GM12864 (cell line): Measurements from ENCODE around the gene CELSR2.
A peak's percentile ranks its signal among the peaks of the same experiment; 100 is the strongest.

Experiments
- DNase-seq: peaks from one replicate; pipeline ENCODE4 v3.0.0-alpha.2; 2011; ENCODE audit warnings: low read depth
- H3K4me3 ChIP-seq: 2 replicates; pipeline ENCODE4 v1.5.1; 2011; ENCODE audit warnings: mild to moderate bottlenecking, low read depth, low read length, control low read depth
- TF ChIP-seq, protein P1 (sequence below): IDR thresholded peaks from 2 replicates; pipeline ENCODE4 v1.5.1; 2011; ENCODE audit warnings: low read depth, mild to moderate bottlenecking, moderate library complexity, low read length, control low read depth, inconsistent platforms; ENCODE audit errors: missing control alignments

CELSR2 gene

DNA sequence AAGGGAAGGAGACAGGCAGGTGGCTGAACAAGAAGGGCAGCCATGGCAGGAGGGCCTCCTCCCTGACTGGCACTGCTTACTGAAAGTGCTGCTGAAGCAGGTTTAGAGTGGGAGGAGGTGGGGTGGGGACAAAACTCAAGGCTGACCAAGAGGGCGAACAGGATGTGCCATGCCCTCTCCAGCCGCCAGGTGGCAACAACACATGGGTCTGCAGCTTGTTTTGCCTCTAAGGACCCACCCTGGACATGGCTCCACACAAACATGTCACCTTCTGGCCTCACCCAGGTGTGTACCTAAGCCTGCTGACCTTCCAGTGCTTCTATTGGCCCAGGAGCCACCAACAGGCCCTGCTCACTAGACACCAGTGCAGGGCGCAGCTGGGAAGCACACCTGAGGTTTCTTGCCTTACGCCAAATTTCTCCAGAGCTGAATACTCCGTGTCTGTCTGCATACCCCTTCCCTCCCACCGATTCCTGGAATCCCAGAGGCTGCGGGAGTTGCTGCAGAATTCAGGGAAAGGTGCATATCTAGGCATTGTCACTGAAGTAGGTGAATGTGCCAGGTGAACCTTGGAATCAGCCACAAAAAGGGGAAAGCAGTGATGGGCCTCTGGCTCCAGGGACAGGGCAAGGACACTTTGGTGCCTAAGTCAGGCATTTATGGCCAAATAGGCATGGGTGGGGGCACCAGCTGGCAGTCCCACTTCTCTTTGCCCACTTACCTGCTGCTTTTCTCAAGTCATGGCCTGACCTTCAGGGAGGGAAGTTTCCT, 28.3 kb downstream of the CELSR2 start:
- no peak overlapping the region for H3K4me3 ChIP-seq
- TF ChIP-seq, protein P1, sequence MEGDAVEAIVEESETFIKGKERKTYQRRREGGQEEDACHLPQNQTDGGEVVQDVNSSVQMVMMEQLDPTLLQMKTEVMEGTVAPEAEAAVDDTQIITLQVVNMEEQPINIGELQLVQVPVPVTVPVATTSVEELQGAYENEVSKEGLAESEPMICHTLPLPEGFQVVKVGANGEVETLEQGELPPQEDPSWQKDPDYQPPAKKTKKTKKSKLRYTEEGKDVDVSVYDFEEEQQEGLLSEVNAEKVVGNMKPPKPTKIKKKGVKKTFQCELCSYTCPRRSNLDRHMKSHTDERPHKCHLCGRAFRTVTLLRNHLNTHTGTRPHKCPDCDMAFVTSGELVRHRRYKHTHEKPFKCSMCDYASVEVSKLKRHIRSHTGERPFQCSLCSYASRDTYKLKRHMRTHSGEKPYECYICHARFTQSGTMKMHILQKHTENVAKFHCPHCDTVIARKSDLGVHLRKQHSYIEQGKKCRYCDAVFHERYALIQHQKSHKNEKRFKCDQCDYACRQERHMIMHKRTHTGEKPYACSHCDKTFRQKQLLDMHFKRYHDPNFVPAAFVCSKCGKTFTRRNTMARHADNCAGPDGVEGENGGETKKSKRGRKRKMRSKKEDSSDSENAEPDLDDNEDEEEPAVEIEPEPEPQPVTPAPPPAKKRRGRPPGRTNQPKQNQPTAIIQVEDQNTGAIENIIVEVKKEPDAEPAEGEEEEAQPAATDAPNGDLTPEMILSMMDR: peak; percentile 99
- peak; percentile 46 for DNase-seq

DNA sequence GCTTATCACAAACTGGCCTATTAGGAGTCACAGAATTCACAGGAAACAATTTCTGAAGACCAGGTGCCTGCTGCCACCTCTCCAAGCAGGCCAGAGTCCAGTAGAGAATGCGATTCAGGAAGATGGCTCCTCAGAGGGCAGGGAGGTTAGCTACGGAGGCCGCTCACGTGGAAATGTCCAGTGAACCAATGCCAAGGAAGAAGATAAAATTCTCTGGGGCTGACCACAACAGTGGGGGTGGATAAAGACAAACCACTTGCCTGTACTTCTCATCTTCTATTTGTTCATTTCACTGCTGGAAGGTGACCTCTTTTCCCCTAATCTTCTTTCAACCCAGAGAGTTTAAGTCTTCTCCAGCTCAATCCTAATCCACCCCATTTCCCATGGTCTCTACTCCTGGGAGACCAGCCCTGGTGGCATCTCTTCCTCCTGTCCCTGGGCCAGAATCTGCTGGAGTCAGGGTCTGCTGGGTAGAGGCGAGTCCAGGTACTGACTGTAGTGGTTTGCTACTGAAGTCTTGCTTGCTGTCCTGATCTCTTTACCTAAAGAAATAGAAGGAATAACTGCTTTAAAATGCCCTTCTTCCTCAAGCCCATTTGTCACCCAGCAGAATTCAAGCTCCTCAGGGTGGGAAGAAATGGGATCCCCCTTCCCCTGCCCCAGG, 30.4 kb downstream of the CELSR2 start:
- no peak overlapping the region for H3K4me3 ChIP-seq
- TF ChIP-seq, protein P1: no peak
- no peak for DNase-seq

DNA sequence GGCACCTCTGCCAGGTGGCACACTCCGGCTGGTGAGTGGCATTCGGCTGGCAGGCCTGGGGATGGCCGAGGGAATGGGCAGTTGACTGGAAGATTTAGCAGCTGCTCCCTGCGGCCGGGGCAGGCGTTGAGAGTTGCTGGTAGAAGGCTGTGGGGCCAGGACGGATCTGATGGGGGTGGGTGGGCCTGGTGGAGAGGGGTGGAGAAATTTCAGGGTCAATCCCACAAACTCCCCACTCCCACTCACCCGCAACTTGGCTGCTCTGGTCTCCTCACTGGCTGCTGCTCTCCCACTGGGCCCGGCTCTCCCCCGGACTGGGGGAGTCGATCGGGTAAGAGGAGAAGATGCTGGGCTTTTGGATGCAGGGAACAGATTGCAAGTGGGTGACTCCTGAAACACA, 31.5 kb downstream of the CELSR2 start:
- TF ChIP-seq, protein P1: no peak
- no peak for DNase-seq

DNA sequence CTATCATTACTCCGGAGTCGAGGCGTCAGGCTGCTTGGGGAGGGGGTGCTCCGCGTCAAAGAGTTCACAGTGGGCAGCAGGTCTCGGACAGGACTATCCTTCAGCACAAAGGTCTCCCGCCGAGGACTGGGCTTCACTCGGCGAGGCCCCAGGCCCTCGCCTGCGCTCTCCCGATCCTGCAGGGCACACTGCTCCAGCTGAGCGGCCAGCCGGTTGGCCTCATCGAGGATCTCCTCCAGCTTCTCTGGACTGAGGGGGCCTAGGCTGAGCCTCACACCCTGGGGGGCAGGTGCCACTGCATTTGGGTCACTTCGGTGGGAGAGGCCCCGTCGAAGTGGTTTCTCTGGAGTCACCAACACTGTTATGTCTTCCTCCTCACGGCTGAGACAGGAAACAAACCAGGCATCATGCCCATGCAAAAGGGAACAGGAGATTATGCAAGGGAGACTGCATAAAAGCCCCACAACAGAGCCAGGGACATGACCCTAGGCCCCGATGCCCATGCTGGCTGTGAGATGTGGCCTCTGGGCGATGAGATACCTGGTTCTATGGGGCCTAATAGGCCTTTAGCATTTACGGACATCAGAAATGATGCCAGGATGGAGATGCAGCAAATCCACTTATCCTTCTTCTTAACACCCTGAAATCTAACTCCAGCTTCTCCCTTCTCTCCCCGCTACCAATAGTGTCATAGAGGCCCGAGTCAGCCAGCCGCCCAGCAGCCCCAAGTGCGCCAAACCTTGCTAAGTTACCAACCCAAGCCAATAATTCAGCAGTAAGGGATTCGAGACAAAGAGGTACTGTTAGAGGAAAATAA, 32.5 kb downstream of the CELSR2 start:
- no peak for DNase-seq
- peak overlapping the region; percentile 61 for H3K4me3 ChIP-seq
- TF ChIP-seq, protein P1: no peak

More for the DNA sequence above, 31.5 kb downstream of the CELSR2 start:
- H3K4me3 ChIP-seq: no peak overlapping the region

DNA sequence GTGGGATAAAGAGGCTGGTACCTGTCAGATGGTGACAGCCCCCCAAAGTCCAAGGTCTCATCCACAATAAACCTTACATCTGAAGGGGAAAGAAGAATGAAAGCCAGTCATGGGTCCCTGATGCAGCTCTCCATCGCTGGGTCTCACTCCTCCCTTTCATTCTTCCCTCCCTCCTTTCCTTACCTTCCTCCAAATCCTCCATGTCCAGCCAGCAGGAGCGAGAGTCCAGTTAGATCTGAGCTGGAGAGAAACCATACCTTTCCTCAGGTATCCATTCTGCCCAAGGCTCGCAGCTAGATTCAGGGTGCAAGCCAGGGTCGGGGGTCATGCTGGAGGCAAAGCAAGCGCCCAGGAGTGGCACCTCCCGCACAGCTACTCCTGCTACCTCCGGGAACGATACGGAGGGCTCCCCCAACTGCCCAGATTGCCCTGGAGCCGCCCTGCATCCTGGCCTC, 33.2 kb downstream of the CELSR2 start:
- H3K4me3 ChIP-seq: peak overlapping the region; percentile 61
- DNase-seq: no peak
- TF ChIP-seq, protein P1: no peak

DNA sequence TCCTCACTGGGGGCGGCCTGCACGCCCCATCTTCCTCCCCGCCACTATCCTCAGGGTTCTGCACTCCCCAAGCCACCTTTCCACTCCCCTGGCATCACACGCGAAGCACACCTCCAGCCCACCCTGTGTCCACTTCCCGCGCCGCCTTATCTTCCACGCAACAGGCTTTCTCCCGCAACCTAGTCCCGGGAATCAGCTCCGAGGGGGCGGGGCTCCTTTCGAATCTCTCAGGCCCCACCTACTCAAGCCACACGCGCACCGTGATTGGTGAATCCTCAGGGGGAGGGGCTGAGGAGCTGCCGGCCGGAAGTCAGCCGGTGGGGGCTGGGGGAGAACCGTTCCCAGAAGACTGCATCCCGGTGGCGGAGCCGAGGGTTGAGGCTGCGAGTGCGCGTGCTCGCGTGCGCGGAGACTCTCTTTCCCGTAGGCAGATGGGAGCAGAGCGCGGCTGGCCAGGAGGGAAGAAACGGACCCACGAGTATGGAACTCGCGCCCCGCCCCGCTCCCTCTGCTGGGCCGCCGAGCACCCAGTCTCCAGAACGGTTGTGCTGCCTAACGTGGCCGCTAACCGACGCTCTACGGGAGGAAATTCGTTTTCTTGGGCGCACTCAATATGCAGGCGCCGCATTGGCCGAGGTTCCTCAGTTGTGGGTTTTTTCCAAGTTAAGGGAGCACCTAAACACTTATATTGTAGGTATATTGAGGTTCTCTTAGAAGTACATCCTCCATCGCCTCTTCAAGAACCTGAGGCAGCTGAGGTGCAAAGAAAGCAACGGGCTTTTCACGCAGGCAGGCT, 33.8 kb downstream of the CELSR2 start, which contains the start of gene PSRC1:
TSS of gene PSRC1 (minus strand) at position 194 of the 796 bp plus-strand sequence.
- TF ChIP-seq, protein P1: peak; percentile 53
- H3K4me3 ChIP-seq: peak within 1 kb of the TSS; percentile 61
- DNase-seq: peak; percentile 57
